HTR-8/SVneo (cell line): ENCODE results near the gene THEMIS2.

Source experiments
- DNase-seq: peaks from one replicate; pipeline ENCODE4 v3.0.0; 2011; ENCODE audit warnings: low spot score, mixed read lengths; ENCODE audit not compliant: insufficient read length
- FAIRE-seq: peaks from 2 replicates; lab custom pipeline; 2011; peaks lifted over from hg19 to GRCh38; lab: Jason Lieb, UNC

Gene THEMIS2

GRCh38 chr1:27884006-27884954 lies 11.9 kb downstream of the THEMIS2 start:
- no peak for FAIRE-seq
- no peak for DNase-seq

GRCh38 chr1:27885114-27885528 lies 12.8 kb downstream of the THEMIS2 start:
- FAIRE-seq: no peak
- no peak for DNase-seq

GRCh38 chr1:27885621-27886352 lies 13.4 kb downstream of the THEMIS2 start:
- no peak for FAIRE-seq
- no peak for DNase-seq

GRCh38 chr1:27886353-27886679 lies 14.0 kb downstream of the THEMIS2 start:
- FAIRE-seq: no peak
- no peak for DNase-seq

GRCh38 chr1:27886744-27887143 lies 14.4 kb downstream of the THEMIS2 start:
- no peak for DNase-seq
- FAIRE-seq: no peak

- FAIRE-seq: no peak
- DNase-seq: no peak
Observed at GRCh38 chr1:27887215-27888021, 15.1 kb downstream of the THEMIS2 start.

GRCh38 chr1:27889506-27889905 lies 17.2 kb downstream of the THEMIS2 start:
- FAIRE-seq (no peak), DNase-seq (no peak)

- no peak for DNase-seq
- FAIRE-seq: no peak
Observed at GRCh38 chr1:27891196-27891889, 19.0 kb downstream of the THEMIS2 start.

GRCh38 chr1:27894521-27894920 lies 22.2 kb downstream of the THEMIS2 start:
- DNase-seq (no peak), FAIRE-seq (no peak)

- FAIRE-seq (no peak), DNase-seq (no peak)
Observed at GRCh38 chr1:27906759-27907158, 34.4 kb downstream of the THEMIS2 start.

GRCh38 chr1:27912429-27912828 lies 40.1 kb downstream of the THEMIS2 start:
- no peak for FAIRE-seq
- no peak for DNase-seq

GRCh38 chr1:27915082-27915575 lies 42.8 kb downstream of the THEMIS2 start:
- DNase-seq (no peak), FAIRE-seq (no peak)

GRCh38 chr1:27922272-27922671 lies 49.9 kb downstream of the THEMIS2 start:
- no peak for FAIRE-seq
- no peak for DNase-seq

- FAIRE-seq (no peak), DNase-seq (no peak)
Observed at GRCh38 chr1:27928216-27928954, 56.0 kb downstream of the THEMIS2 start.

GRCh38 chr1:27931184-27931583 lies 58.8 kb downstream of the THEMIS2 start:
- no peak for FAIRE-seq
- no peak for DNase-seq

GRCh38 chr1:27931759-27932158 lies 59.4 kb downstream of the THEMIS2 start:
- no peak for DNase-seq
- no peak for FAIRE-seq

GRCh38 chr1:27934818-27935549 lies 62.6 kb downstream of the THEMIS2 start, which contains the start of gene SMPDL3B:
Gene SMPDL3B, plus strand, starts transcription at chr1:27935000. Its CDS starts 184 bp downstream, at chr1:27935184.
- FAIRE-seq: no peak
- DNase-seq: peak; percentile 59

- FAIRE-seq: no peak
- DNase-seq: no peak
Observed at GRCh38 chr1:27935721-27936120, 63.4 kb downstream of the THEMIS2 start.
